Common myeloid progenitor, CD34-positive (primary cell): ENCODE results near the gene HLA-DPB1.

Source experiments
- CTCF ChIA-PET: fragments of 350-600 bp; sonication (Branson Sonifier 250); formaldehyde crosslinking; loops from one replicate; lab custom pipeline; 2021; ENCODE audit warnings: antibody characterized with exemption; lab: Charles Lee
- POLR2A ChIA-PET: fragments of 350-600 bp; sonication (Branson Sonifier 250); formaldehyde crosslinking; loops from one replicate; lab custom pipeline; 2021; ENCODE audit warnings: antibody characterized with exemption; lab: Charles Lee
- DNase-seq, 3 donors: peaks; one replicate each; pipeline versions ENCODE4 v3.0.0 to v3.0.0-alpha.2; 2013
- H3K27ac ChIP-seq, 2 experiments: 1 replicate in 1 of 2; 2 replicates in 1 of 2; pipeline ENCODE4 v1.7.0; 2013; ENCODE audit warnings: inconsistent platforms in 2 of 2, low read length in 2 of 2, mild to moderate bottlenecking in 2 of 2, low read depth in 1 of 2, moderate library complexity in 1 of 2; ENCODE audit not compliant: severe bottlenecking in 2 of 2, insufficient read depth in 1 of 2, poor library complexity in 1 of 2
- H3K27me3 ChIP-seq, 5 experiments: replicated peaks in 2 of 5; 1 replicate in 3 of 5; 2 replicates in 2 of 5; pipeline versions ENCODE4 v1.6.1 to v1.7.0; 2013; ENCODE audit warnings: low read length in 4 of 5, mild to moderate bottlenecking in 2 of 5, moderate library complexity in 2 of 5, inconsistent platforms in 1 of 5; ENCODE audit not compliant: insufficient read depth in 5 of 5, control insufficient read depth in 4 of 5
- H3K36me3 ChIP-seq, 4 experiments: 1 replicate in 2 of 4; 2 replicates in 2 of 4; pipeline versions ENCODE4 v1.6.1 to v1.7.0; 2013; ENCODE audit warnings: low read length in 3 of 4, control low read depth in 1 of 4, mild to moderate bottlenecking in 1 of 4; ENCODE audit not compliant: control insufficient read depth in 4 of 4, insufficient read depth in 4 of 4
- H3K4me1 ChIP-seq, 4 experiments: 1 replicate in 3 of 4; 2 replicates in 1 of 4; pipeline versions ENCODE4 v1.6.1 to v1.7.1; 2013; ENCODE audit warnings: low read length in 3 of 4, mild to moderate bottlenecking in 3 of 4, control low read depth in 1 of 4, inconsistent platforms in 1 of 4, moderate library complexity in 1 of 4; ENCODE audit not compliant: control insufficient read depth in 4 of 4, insufficient read depth in 4 of 4; ENCODE audit errors: control extremely low read depth in 1 of 4
- H3K4me3 ChIP-seq, 7 experiments: 1 replicate in 4 of 7; 2 replicates in 3 of 7; pipeline versions ENCODE4 v1.5.1 to v1.7.0; 2013; ENCODE audit warnings: mild to moderate bottlenecking in 7 of 7, low read length in 6 of 7, moderate library complexity in 6 of 7, inconsistent platforms in 2 of 7, low read depth in 2 of 7, control low read depth in 1 of 7; ENCODE audit not compliant: insufficient read depth in 4 of 7, control insufficient read depth in 1 of 7; ENCODE audit errors: extremely low read depth in 1 of 7
- H3K9me3 ChIP-seq, 5 experiments: 1 replicate in 4 of 5; 2 replicates in 1 of 5; pipeline versions ENCODE4 v1.6.1 to v1.7.1; 2013; ENCODE audit warnings: low read length in 4 of 5, mild to moderate bottlenecking in 2 of 5, inconsistent platforms in 1 of 5, low read depth in 1 of 5, moderate library complexity in 1 of 5; ENCODE audit not compliant: control insufficient read depth in 4 of 5, insufficient read depth in 2 of 5; ENCODE audit errors: control extremely low read depth in 1 of 5
- WGBS: methylation state at CpG from one replicate; pipeline ENCODE4 v1.1.5; 2013; ENCODE audit not compliant: insufficient coverage; 5-methylcytosine and 5-hydroxymethylcytosine counted together

The HLA-DPB1 gene

DNA sequence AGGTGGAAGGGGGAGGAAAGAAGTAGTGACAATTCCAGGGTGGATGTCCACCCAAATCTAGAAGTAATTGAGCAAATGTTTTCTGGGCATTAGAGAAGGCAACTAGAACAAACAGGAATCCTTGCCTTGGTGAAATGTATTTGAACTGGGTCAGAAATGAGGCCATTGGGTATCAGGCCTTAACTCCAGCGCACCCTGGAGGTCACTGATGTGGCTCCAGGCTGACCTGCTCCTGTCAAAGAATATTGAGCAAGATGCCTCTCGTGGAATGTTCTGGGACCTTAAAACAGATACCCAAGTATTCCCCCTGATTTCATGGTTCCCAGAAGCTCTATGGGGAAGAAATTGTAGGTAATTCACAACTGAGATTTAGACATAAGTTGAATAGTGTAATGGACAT lies 6.9 kb downstream of the HLA-DPB1 start:
- Histone ChIP-seq H3K27me3 (no peaks in the 10 kb centered on the region), H3K4me3 (no peak overlapping the region), H3K36me3 (peaks cover 7 to 75% (median 42%) of the 10 kb centered on the region in 4 experiments), H3K9me3 (no peaks in the 10 kb centered on the region), H3K4me1 (peaks cover 2 to 20% (median 15%) of the 10 kb centered on the region in 4 experiments), H3K27ac (no peak overlapping the region)
- WGBS = 41% methylated on average over 2 of the region's 2 CpGs
- ChIA-PET POLR2A (no interaction called here), CTCF (interaction anchor here (0.7 to 6.7 kb wide), 12 partner anchors 10 to 164 kb away, joined by 3 to 99 read pairs (median 4); partner anchors contain the start of genes HLA-DMA and HLA-DPA1)
- peak; percentile 57 to 74 (median 71) for DNase-seq

- Histone ChIP-seq H3K27me3 (no peaks in the 10 kb centered on the region), H3K4me3 (no peak overlapping the region), H3K27ac (no peak overlapping the region), H3K36me3 (peaks cover 9 to 76% (median 37%) of the 10 kb centered on the region in 4 experiments), H3K4me1 (peaks cover 0 to 4% (median 0%) of the 10 kb centered on the region in 4 experiments), H3K9me3 (no peaks in the 10 kb centered on the region)
- WGBS = 86% methylated on average over 7 of the region's 8 CpGs
- ChIA-PET POLR2A (no interaction called here), CTCF (interaction anchor here (0.8 to 1.2 kb wide), 4 partner anchors 13 to 72 kb away, joined by 3 to 4 read pairs (median 3); partner anchors contain the start of gene HLA-DPA1)
- no peak for DNase-seq
Measured at GRCh38 chr6:33085627-33086026, 9.8 kb downstream of the HLA-DPB1 start.

GRCh38 chr6:33088258-33088930 lies 12.6 kb downstream of the HLA-DPB1 start:
- ChIA-PET CTCF (interaction anchor here (0.9 to 2.8 kb wide), 11 partner anchors 8 to 103 kb away, joined by 3 to 10 read pairs (median 3); no protein-coding TSS in a partner anchor), POLR2A (interaction anchor here (0.6 kb wide), 1 partner anchor 217 kb away, joined by 7 read pairs; no protein-coding TSS in a partner anchor)
- Histone ChIP-seq H3K27me3 (no peaks in the 10 kb centered on the region), H3K9me3 (no peaks in the 10 kb centered on the region), H3K4me3 (no peak overlapping the region), H3K4me1 (no peaks in the 10 kb centered on the region), H3K36me3 (peaks cover 9 to 50% (median 29%) of the 10 kb centered on the region in 4 experiments), H3K27ac (no peak overlapping the region)
- no peak for DNase-seq
- WGBS = 87% methylated on average over 3 of the region's 3 CpGs

DNA sequence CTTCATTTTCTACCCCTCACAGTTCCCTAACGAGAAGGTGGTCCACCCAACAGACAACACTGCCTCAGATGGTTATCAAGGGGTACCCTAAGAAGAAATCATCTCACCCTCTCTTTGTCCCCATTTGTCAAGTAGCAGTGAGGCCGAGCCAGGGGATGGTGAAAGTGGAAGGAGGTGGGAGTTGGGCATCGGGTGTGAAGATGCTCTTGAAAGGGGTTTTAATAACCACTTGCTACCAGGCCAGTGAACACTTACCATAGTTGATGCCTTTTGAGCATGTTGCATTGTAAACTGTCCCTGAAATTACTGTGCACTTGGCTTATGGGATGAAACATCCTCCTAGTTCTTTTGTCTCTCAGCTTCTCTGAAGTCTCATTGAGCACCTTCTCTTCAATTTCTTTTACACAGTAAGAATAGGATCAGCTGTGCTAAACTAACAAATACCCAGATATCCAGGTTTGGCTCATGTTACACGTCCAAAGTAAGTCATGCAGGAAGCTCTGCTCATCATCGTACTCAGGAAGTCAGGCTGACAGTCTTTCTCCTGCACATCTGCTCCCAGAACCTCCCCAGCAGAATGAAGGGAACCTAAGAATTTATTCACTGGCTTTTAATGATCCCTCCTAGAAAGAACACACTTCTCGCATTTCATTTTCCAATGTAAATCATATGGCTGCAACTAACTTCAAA lies 13.3 kb downstream of the HLA-DPB1 start:
- 76% methylated on average over 4 of the region's 6 CpGs for WGBS
- CTCF ChIA-PET = interaction anchor here (0.9 to 3.0 kb wide), 9 partner anchors 9 to 91 kb away, joined by 3 to 12 read pairs (median 4); no protein-coding TSS in a partner anchor
- POLR2A ChIA-PET = interaction anchor here (0.6 kb wide), 1 partner anchor 217 kb away, joined by 7 read pairs; no protein-coding TSS in a partner anchor

DNA sequence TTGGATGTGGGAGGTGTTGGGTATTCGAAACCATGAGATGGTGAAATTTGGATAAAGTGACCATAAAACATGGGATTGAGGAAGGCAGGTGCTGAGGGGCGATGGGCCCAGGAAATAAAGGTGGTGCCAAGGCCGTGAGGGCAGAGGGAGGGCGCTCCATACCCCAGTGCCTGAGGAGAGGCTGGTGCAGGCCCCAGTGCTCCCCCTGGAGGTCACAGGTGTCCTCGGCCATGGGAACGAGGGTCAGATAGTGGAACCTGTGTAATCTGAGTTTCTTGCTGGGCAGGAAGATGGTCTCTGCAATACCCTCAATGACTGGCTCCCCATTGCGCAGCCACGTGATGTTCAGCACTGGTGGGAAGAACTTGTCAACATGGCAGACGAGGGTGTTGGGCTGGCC lies 16.2 kb downstream of the HLA-DPB1 start:
- H3K27me3 ChIP-seq = no peaks in the 10 kb centered on the region
- no peak overlapping the region for H3K4me3 ChIP-seq
- no peak overlapping the region for H3K27ac ChIP-seq
- no peaks in the 10 kb centered on the region for H3K4me1 ChIP-seq
- H3K9me3 ChIP-seq = no peaks in the 10 kb centered on the region
- POLR2A ChIA-PET = no interaction called here
- peak; percentile 55 to 72 (median 58) for DNase-seq
- peaks cover 2 to 15% (median 5%) of the 10 kb centered on the region in 4 experiments for H3K36me3 ChIP-seq
- CTCF ChIA-PET = interaction anchor here (0.7 to 1.2 kb wide), 5 partner anchors 10 to 1039 kb away, joined by 3 to 7 read pairs (median 5); no protein-coding TSS in a partner anchor
- WGBS = 51% methylated on average over 9 of the region's 9 CpGs

More for the DNA sequence above, 13.3 kb downstream of the HLA-DPB1 start:
- Histone ChIP-seq H3K36me3 (peaks cover 9 to 44% (median 24%) of the 10 kb centered on the region in 4 experiments), H3K27ac (no peak overlapping the region), H3K9me3 (no peaks in the 10 kb centered on the region), H3K27me3 (no peaks in the 10 kb centered on the region), H3K4me1 (no peaks in the 10 kb centered on the region), H3K4me3 (no peak overlapping the region)
- DNase-seq = no peak

DNA sequence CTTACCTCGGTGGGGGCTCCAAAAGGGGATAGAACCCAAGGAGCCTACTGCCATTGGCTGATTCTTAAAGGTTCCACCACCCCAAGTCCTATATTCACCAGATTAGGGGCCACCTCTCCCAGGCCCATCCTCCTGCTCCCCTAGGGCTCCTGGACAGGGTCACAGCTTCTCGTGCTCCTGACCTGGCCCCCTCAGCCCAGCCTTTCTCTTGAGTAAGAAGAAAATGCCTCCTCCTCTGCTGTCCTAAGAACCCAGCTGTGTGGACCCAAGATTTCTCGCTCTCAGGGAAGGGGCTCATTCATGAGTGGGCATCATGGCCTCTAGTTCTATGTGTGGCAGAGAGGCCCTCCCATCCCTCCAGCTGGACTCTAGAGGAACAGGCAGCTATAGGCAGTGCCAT lies 16.6 kb downstream of the HLA-DPB1 start:
- no peaks in the 10 kb centered on the region for H3K27me3 ChIP-seq
- POLR2A ChIA-PET = no interaction called here
- DNase-seq = no peak
- CTCF ChIA-PET = interaction anchor here (0.7 to 1.2 kb wide), 7 partner anchors 10 to 1040 kb away, joined by 3 to 7 read pairs (median 5); no protein-coding TSS in a partner anchor
- H3K4me3 ChIP-seq = no peak overlapping the region
- WGBS = 100% methylated on average over 2 of the region's 3 CpGs
- no peak overlapping the region for H3K27ac ChIP-seq
- peaks cover 0 to 3% (median 0%) of the 10 kb centered on the region in 5 experiments for H3K9me3 ChIP-seq
- peaks cover 0 to 11% (median 3%) of the 10 kb centered on the region in 4 experiments for H3K36me3 ChIP-seq
- no peaks in the 10 kb centered on the region for H3K4me1 ChIP-seq
